ENCODE measurements around the gene SPSB1. TPM values are rescaled to one million over a fixed set of nuclear protein-coding genes. Genes with fewer than 3 reads are reported as not detected.

The SPSB1 gene
- total RNA-seq, 2 donors from 2014 or later: 7.7 to 9.2 TPM

DNA sequence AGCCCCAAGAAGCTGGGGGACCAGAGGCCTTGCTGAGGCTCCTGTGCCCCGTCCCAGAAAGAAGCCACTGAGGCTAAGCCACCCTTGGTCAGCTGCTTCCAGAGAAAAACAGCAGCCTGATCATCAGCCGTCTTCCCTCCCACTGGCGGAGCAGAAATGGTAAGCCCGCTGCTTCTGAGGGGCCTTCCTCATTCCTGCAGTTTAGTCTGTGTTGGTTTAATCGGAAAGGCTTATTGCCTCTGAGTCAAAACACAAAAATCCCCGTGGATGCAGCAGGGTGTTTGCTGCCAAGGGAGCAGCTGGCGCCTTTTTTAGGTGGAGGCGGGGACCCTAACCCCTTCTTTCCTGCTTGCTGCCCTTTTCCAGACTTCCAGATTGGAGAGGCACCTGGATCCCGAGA lies 33.9 kb downstream of the SPSB1 start:
- H3K27me3 Mint-ChIP-seq: no peaks in the 10 kb centered on the region
- no peak overlapping the region for H3K4me3 Mint-ChIP-seq
- DNase-seq (no peak), ATAC-seq (no peak)
- H3K36me3 Mint-ChIP-seq (ENCODE audit: low read depth): no peaks in the 10 kb centered on the region
- no peaks in the 10 kb centered on the region for H3K9me3 ChIP-seq (ENCODE audit: control insufficient read depth, low read length, poor library complexity, severe bottlenecking)
- peaks cover 8% of the 10 kb centered on the region for H3K4me1 Mint-ChIP-seq
- H3K27ac Mint-ChIP-seq: peak overlapping the region; percentile 2

- ATAC-seq (no peak), DNase-seq (no peak)
- Mint-ChIP-seq H3K27me3 (no peaks in the 10 kb centered on the region), H3K4me3 (no peak overlapping the region), H3K36me3 (ENCODE audit: low read depth) (no peaks in the 10 kb centered on the region), H3K27ac (no peak overlapping the region), H3K4me1 (peaks cover 18% of the 10 kb centered on the region)
- H3K9me3 ChIP-seq (ENCODE audit: control insufficient read depth, low read length, poor library complexity, severe bottlenecking): no peaks in the 10 kb centered on the region
Measured at GRCh38 chr1:9328201-9328600, 35.5 kb downstream of the SPSB1 start.

DNA sequence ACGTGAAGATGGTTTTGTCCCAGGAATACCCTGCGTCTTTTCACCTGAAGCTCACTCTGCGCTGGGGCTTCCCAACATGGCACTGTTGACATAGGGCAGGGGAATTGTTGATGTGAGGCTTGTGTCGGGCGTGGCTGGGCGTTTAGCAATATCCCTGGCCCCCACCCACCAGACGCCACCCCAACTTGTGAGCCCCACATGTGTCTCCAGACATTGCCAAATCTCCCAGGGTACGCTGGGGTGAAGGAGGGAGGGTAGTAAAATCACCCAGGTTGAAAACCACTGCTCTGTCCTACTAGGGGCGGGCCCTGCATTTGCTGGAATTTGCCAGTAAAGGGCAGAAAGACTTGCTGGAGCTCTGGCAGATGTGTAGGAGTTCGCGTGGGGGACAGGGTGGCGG lies 36.0 kb downstream of the SPSB1 start:
- Mint-ChIP-seq H3K4me1 (peaks cover 19% of the 10 kb centered on the region), H3K27ac (no peak overlapping the region), H3K27me3 (no peaks in the 10 kb centered on the region), H3K4me3 (no peak overlapping the region), H3K36me3 (ENCODE audit: low read depth) (no peaks in the 10 kb centered on the region)
- no peaks in the 10 kb centered on the region for H3K9me3 ChIP-seq (ENCODE audit: control insufficient read depth, low read length, poor library complexity, severe bottlenecking)
- ATAC-seq: no peak
- DNase-seq: no peak

- no peak for ATAC-seq
- DNase-seq: no peak
- Mint-ChIP-seq H3K27me3 (no peaks in the 10 kb centered on the region), H3K36me3 (ENCODE audit: low read depth) (peaks cover 3% of the 10 kb centered on the region), H3K4me1 (peaks cover 22% of the 10 kb centered on the region), H3K27ac (no peak overlapping the region), H3K4me3 (no peak overlapping the region)
- no peaks in the 10 kb centered on the region for H3K9me3 ChIP-seq (ENCODE audit: control insufficient read depth, low read length, poor library complexity, severe bottlenecking)
Measured at GRCh38 chr1:9331016-9331415, 38.3 kb downstream of the SPSB1 start.

DNA sequence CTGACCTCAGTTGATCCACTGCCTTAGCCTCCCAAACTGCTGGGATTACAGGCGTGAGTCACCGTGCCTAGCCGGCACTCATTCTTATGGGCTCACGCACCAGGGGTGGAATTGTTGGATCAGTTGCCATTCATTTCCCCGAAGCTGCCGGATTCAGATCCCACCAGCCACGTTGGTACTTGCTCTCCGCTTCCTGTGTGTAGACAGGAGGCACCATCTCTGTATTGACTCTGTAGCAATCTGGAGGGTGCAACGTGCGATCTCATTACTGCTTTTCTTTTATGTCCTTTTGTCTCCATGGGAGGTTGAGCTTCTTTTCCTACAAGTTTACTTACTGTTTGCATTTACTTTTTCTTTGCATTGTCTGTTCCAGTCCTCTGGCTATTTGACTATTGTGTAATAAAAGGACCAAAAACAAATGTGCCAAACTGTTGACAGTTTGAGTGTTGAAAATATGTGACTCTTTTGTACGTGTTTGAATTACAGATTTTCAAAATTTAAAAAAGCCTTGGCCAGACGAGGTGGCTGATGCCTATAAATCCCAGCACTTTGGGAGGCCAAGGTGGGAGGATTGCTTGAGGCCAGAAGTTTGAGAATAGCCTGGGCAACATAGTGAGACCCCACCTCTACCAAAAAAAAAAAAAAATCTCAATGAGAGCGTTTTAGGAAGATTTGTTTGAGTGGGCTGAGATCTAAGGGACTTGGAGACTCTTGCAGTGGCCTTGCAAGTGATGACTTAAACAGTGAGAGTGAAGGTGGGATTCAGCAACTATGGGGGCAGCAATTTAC lies 39.1 kb downstream of the SPSB1 start:
- Mint-ChIP-seq H3K27ac (peak overlapping the region; percentile 75), H3K36me3 (ENCODE audit: low read depth) (peaks cover 3% of the 10 kb centered on the region), H3K27me3 (no peaks in the 10 kb centered on the region), H3K4me3 (no peak overlapping the region), H3K4me1 (peaks cover 24% of the 10 kb centered on the region)
- ATAC-seq: no peak
- no peaks in the 10 kb centered on the region for H3K9me3 ChIP-seq (ENCODE audit: control insufficient read depth, low read length, poor library complexity, severe bottlenecking)
- no peak for DNase-seq

DNA sequence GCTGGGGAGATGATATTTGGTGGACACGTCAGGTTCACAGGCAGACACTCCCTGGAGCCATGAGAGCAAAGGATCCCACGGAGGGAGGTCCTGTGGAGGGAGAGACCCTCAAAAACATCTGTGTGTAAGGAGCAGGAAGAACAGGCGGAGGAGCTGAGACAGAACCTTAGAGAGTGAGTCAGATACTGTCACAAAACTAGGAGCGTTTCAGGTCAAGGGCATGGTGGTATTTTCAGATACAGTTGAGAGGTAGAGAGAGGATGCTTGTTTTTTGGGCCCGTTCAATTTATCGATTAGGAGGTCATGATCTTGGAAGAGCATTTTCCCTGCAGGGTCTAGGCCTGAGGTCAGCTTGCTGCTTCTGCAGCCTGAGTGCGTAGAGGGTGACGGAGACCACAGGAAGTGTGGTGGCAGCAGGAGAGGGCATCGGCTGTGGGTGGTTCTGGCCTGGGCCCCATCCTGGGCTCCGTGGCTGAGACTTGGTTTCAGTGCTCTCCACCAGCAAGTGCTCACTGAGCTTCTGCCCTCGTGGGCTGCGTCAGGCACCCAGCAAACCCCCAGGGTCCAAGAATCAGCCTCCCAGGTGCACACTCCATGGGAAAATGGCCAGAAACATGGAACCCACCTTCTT lies 39.9 kb downstream of the SPSB1 start:
- peak overlapping the region; percentile 5 for H3K4me3 Mint-ChIP-seq
- H3K36me3 Mint-ChIP-seq (ENCODE audit: low read depth): peaks cover 3% of the 10 kb centered on the region
- H3K27ac Mint-ChIP-seq: peak overlapping the region; percentile 75
- ATAC-seq (no peak), DNase-seq (no peak)
- no peaks in the 10 kb centered on the region for H3K9me3 ChIP-seq (ENCODE audit: control insufficient read depth, low read length, poor library complexity, severe bottlenecking)
- no peaks in the 10 kb centered on the region for H3K27me3 Mint-ChIP-seq
- H3K4me1 Mint-ChIP-seq: peaks cover 22% of the 10 kb centered on the region

GRCh38 chr1:9338397-9339246 lies 45.9 kb downstream of the SPSB1 start:
- Mint-ChIP-seq H3K27me3 (no peaks in the 10 kb centered on the region), H3K4me1 (peaks cover 12% of the 10 kb centered on the region), H3K36me3 (ENCODE audit: low read depth) (peaks cover 3% of the 10 kb centered on the region), H3K27ac (no peak overlapping the region), H3K4me3 (no peak overlapping the region)
- ATAC-seq: no peak
- no peak for DNase-seq
- H3K9me3 ChIP-seq (ENCODE audit: control insufficient read depth, low read length, poor library complexity, severe bottlenecking): no peaks in the 10 kb centered on the region

DNA sequence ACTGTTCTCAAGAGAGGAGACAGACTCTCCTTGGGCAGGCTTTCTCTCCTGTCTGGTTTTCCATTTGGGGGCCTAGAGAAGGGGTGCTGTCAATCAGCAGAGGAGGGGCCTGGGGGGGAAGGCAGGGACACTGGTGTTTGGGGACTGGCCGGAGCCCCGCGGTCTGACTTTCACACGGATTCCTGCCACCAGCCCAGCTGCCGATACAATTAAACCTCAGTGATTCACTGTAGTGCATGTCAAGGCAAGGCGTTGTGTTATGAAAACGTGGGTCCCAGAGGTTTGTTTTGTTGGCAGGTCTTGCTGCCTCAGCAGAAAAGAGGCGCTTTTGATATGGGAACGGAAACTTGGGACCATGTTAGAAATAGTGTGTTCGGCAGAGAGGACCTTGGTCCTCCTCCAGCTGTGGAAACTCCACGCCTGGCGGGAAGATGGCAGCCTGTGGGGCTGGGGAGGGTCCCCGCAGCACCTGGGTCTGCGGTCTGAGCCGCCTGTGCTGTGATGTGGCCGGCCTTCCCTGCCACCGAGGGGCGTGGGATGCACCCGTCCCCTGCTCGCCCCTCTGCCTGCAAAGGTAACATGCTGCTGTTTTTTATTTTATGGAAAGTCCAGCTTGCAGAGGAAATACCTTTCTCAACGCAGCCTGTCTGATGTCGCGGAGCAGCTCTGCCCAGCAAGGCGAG lies 47.6 kb downstream of the SPSB1 start:
- no peaks in the 10 kb centered on the region for H3K27me3 Mint-ChIP-seq
- H3K36me3 Mint-ChIP-seq (ENCODE audit: low read depth): no peaks in the 10 kb centered on the region
- no peaks in the 10 kb centered on the region for H3K9me3 ChIP-seq (ENCODE audit: control insufficient read depth, low read length, poor library complexity, severe bottlenecking)
- DNase-seq (no peak), ATAC-seq (no peak)
- H3K27ac Mint-ChIP-seq: no peak overlapping the region
- H3K4me1 Mint-ChIP-seq: peaks cover 9% of the 10 kb centered on the region
- no peak overlapping the region for H3K4me3 Mint-ChIP-seq

DNA sequence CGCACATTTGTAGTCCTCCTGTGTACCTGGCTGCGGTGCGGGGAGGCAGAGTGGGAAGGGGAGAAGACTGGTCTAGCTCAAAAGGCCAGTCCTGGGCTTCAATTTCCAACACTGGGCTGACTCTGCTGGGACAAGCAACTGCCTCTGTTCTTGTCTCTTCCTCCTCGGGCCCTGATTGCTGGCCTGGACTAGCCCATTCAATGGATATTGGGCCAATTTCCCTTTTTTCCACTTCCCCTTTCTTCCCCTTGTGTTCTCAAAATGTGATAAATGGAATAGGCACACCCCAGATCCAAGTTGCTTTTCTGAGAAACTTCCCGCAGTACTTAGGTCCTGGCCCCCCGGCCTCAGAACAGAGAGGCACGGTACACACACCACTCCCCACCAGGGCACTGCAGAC lies 48.2 kb downstream of the SPSB1 start:
- Mint-ChIP-seq H3K27me3 (no peaks in the 10 kb centered on the region), H3K36me3 (ENCODE audit: low read depth) (no peaks in the 10 kb centered on the region), H3K27ac (no peak overlapping the region), H3K4me3 (no peak overlapping the region), H3K4me1 (peaks cover 8% of the 10 kb centered on the region)
- no peak for DNase-seq
- ATAC-seq: no peak
- H3K9me3 ChIP-seq (ENCODE audit: control insufficient read depth, low read length, poor library complexity, severe bottlenecking): no peaks in the 10 kb centered on the region

GRCh38 chr1:9341301-9341845 lies 48.7 kb downstream of the SPSB1 start:
- Mint-ChIP-seq H3K4me1 (peaks cover 5% of the 10 kb centered on the region), H3K4me3 (no peak overlapping the region), H3K36me3 (ENCODE audit: low read depth) (no peaks in the 10 kb centered on the region), H3K27ac (no peak overlapping the region), H3K27me3 (no peaks in the 10 kb centered on the region)
- H3K9me3 ChIP-seq (ENCODE audit: control insufficient read depth, low read length, poor library complexity, severe bottlenecking): no peaks in the 10 kb centered on the region
- DNase-seq (no peak), ATAC-seq (no peak)

- no peaks in the 10 kb centered on the region for H3K9me3 ChIP-seq (ENCODE audit: control insufficient read depth, low read length, poor library complexity, severe bottlenecking)
- Mint-ChIP-seq H3K27me3 (no peaks in the 10 kb centered on the region), H3K4me1 (peaks cover 3% of the 10 kb centered on the region), H3K4me3 (no peak overlapping the region), H3K36me3 (ENCODE audit: low read depth) (no peaks in the 10 kb centered on the region), H3K27ac (no peak overlapping the region)
- DNase-seq (no peak), ATAC-seq (no peak)
Measured at GRCh38 chr1:9343269-9343668, 50.6 kb downstream of the SPSB1 start.

DNA sequence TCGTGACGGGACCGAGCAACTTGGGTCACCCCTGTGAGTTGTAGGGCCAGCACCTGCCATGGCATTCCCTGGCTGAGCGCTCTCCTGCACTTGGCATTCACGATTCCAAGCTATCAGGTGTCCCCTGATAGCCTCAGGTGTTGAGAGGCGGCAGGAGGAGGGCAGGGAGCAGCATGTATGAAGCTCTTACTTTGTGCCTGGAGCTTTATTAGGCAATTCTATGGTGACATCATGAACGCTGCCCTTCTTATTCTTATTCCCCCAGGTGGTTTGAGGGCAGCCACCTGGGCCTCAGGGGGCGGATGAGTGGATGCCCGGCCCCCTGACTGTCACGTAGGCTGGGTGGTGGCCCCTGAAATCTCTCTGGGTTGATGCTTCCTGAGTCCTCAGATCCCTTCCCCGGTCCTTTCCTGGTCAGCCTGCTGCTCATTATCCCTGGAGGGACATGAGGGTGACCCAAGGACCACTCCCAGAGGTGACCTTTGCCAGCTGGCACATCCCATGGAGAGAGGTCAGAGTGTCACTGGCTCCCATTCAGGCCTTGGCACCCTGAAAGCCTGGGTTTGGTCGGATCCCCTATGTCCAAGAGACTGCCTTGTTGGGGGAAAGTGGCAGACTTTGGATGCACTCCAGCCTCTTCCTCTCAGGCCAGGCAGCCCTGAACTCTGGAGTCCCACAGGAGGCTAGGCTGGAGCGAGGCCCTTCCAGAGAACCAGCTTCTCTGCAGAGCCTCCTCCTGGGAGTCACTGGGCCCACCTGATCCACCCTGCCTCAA lies 51.9 kb downstream of the SPSB1 start:
- H3K9me3 ChIP-seq (ENCODE audit: control insufficient read depth, low read length, poor library complexity, severe bottlenecking): no peaks in the 10 kb centered on the region
- ATAC-seq (no peak), DNase-seq (no peak)
- Mint-ChIP-seq H3K4me1 (peaks cover under 1% of the 10 kb centered on the region), H3K4me3 (no peak overlapping the region), H3K27me3 (no peaks in the 10 kb centered on the region), H3K27ac (no peak overlapping the region), H3K36me3 (ENCODE audit: low read depth) (peaks cover under 1% of the 10 kb centered on the region)
